Ovary (tissue), 9 donors: ENCODE measurements around the gene GPRIN2. TPM values are rescaled to one million over a fixed set of nuclear protein-coding genes. Genes with fewer than 3 reads are reported as not detected.
"Not testable (repeated sequence)": the region's sequence is repeated elsewhere in the genome, so short reads cannot be mapped to it uniquely, and the experiment has no call there.

Experiments
- DNase-seq, 5 donors: peaks; one replicate each; pipeline ENCODE4 v3.0.0-alpha.2; 2019 to 2020
- H3K27ac ChIP-seq, 2 donors: fragments of 200-600 bp; one replicate each; pipeline versions ENCODE4 v1.5.1 to v1.8.0; 2019 to 2022
- H3K27me3 ChIP-seq: fragments of 200-600 bp; one replicate; pipeline ENCODE4 v1.8.0; 2022
- H3K36me3 ChIP-seq: fragments of 200-600 bp; sonication (generic); one replicate; pipeline ENCODE4 v1.5.1; 2019
- H3K4me1 ChIP-seq: one replicate; pipeline ENCODE4 v1.8.1; 2013; ENCODE audit warnings: mild to moderate bottlenecking, moderate library complexity; ENCODE audit not compliant: insufficient read depth
- H3K4me3 ChIP-seq: fragments of 200-600 bp; sonication (generic); one replicate; pipeline ENCODE4 v1.5.1; 2017
- H3K9me3 ChIP-seq, 2 donors: fragments of 200-600 bp in 1 of 2; sonication (generic) in 1 of 2; one replicate each; pipeline versions ENCODE4 v1.5.1 to v1.8.1; 2013 to 2019; ENCODE audit warnings: mild to moderate bottlenecking in 1 of 2, moderate library complexity in 1 of 2
- EP300 ChIP-seq: sonication (generic); formaldehyde crosslinking; IDR thresholded peaks from one replicate; pipeline ENCODE4 v1.6.1; 2017; ENCODE audit warnings: antibody characterized with exemption
- POLR2A ChIP-seq: fragments of 450-650 bp; IDR thresholded peaks from one replicate; pipeline ENCODE4 v1.6.1; 2017; ENCODE audit warnings: antibody characterized with exemption, mild to moderate bottlenecking, moderate library complexity
- WGBS, 3 donors: extraction: QIAGEN DNeasy Blood & Tissue Kit in 1 of 3; methylation state at CpG; one replicate each; pipeline versions ENCODE4 v1.1.5 to v1.1.7; 2013 to 2017; 5-methylcytosine and 5-hydroxymethylcytosine counted together
- intact Hi-C, 4 donors: fragments of 100-400 bp; cut with DNase I; formaldehyde crosslinking; loops; one replicate each; pipeline versions ENCODE4 v1.11.0 to v1.15.1; 2022 to 2023
- polyA plus RNA-seq, 2 donors: library from polyadenylated mRNA; stranded (reverse); fragments of 200-250 nt in 1 of 2; fragments of 350-450 nt in 1 of 2; fragmentation: Illumina TruSeq in 1 of 2; extraction: RNeasy Lipid Tissue Mini Kit (QIAGEN cat#74804) in 1 of 2; gene quantifications; one replicate each; pipeline ENCODE4 v1.2.3, GENCODE V29; 2013 to 2014
- total RNA-seq, 7 donors: library from RNA; depleted of rRNA in 2 of 7; stranded (reverse); fragments of >200 nt in 2 of 7; fragmentation: NEBNext Ultra II Directional in 3 of 7; extraction: Animal tissue kit (Norgen Biotek cat#: 25700) in 3 of 7; gene quantifications; one replicate each; pipeline versions ENCODE4 v1.1.0 to v1.2.4, GENCODE V29; 2016 to 2023
- TF ChIP-seq, protein P1 (sequence below), 3 donors: fragments of 450-650 bp in 2 of 3; fragments of 200-600 bp in 1 of 3; IDR thresholded peaks; one replicate each; pipeline versions ENCODE4 v1.5.1 to v1.8.0; 2016 to 2022; ENCODE audit warnings: antibody characterized with exemption in 3 of 3, mild to moderate bottlenecking in 1 of 3
- donor health status: DM: no; HTN: no; CAD: no; lungs with moderate emphysema.
- donor health status: DM: no; HTN: no; CAD: no.
- donor health status: Bipolar disorder and iron deficiency.
- donor health status: DM: yes; HTN: yes; CAD: no.
- donor health status: DM: no; HTN: no; CAD: no.
- donor health status: DM: yes; HTN: yes; CAD: no.

Gene GPRIN2
- total and polyA plus RNA-seq, 9 donors, result 0.22 to 2.4 (median 0.61) TPM; not detected in 4

- Histone ChIP-seq H3K4me1 (peaks cover 3% of the 10 kb centered on the region), H3K9me3 (no peaks in the 10 kb centered on the region), H3K4me3 (no peak overlapping the region), H3K27ac (no peak overlapping the region), H3K36me3 (no peaks in the 10 kb centered on the region), H3K27me3 (no peaks in the 10 kb centered on the region)
- peak in 2 of 5 donors; percentile 6 to 19 for DNase-seq
- TF ChIP-seq, protein P1, sequence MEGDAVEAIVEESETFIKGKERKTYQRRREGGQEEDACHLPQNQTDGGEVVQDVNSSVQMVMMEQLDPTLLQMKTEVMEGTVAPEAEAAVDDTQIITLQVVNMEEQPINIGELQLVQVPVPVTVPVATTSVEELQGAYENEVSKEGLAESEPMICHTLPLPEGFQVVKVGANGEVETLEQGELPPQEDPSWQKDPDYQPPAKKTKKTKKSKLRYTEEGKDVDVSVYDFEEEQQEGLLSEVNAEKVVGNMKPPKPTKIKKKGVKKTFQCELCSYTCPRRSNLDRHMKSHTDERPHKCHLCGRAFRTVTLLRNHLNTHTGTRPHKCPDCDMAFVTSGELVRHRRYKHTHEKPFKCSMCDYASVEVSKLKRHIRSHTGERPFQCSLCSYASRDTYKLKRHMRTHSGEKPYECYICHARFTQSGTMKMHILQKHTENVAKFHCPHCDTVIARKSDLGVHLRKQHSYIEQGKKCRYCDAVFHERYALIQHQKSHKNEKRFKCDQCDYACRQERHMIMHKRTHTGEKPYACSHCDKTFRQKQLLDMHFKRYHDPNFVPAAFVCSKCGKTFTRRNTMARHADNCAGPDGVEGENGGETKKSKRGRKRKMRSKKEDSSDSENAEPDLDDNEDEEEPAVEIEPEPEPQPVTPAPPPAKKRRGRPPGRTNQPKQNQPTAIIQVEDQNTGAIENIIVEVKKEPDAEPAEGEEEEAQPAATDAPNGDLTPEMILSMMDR (IDR thresholded peaks at IDR 0.05), result no peak
- TF ChIP-seq EP300, result no peak
- TF ChIP-seq POLR2A, result no peak
- intact Hi-C loops, result no loop called here
- WGBS, 3 donors, result 79 to 88% (median 87%) methylated on average over 6 of the region's 6 CpGs
Measured at GRCh38 chr10:46534828-46535524, 21.5 kb downstream of the GPRIN2 start.

DNA sequence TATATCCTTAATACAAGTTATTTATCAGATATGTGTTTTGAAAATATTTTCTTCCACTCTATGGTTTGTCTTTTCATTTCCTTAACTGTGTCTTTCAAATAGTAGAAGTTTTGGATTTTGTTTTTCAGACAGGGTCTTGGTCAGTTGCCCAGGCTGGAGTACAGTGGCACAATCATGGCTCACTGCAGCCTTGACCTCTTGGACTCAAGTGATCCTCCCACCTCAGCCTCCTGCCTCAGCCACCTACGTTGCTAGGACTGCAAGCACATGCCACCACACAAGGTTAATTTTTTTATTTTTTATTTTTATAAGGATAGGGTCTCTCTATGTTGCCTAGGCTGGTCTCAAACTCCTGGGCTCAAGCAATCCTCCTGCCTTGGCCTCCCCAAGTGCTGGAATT is 24.2 kb downstream of the GPRIN2 start:
- peak in 2 of 5 donors; percentile 9 to 15 for DNase-seq
- H3K4me1 ChIP-seq, H3K27ac ChIP-seq, intact Hi-C loops, H3K4me3 ChIP-seq, H3K9me3 ChIP-seq, H3K27me3 ChIP-seq, H3K36me3 ChIP-seq: not testable (repeated sequence)
- WGBS, 3 donors, result 16 to 41% (median 28%) methylated on average over 1 of the region's 1 CpG

DNA sequence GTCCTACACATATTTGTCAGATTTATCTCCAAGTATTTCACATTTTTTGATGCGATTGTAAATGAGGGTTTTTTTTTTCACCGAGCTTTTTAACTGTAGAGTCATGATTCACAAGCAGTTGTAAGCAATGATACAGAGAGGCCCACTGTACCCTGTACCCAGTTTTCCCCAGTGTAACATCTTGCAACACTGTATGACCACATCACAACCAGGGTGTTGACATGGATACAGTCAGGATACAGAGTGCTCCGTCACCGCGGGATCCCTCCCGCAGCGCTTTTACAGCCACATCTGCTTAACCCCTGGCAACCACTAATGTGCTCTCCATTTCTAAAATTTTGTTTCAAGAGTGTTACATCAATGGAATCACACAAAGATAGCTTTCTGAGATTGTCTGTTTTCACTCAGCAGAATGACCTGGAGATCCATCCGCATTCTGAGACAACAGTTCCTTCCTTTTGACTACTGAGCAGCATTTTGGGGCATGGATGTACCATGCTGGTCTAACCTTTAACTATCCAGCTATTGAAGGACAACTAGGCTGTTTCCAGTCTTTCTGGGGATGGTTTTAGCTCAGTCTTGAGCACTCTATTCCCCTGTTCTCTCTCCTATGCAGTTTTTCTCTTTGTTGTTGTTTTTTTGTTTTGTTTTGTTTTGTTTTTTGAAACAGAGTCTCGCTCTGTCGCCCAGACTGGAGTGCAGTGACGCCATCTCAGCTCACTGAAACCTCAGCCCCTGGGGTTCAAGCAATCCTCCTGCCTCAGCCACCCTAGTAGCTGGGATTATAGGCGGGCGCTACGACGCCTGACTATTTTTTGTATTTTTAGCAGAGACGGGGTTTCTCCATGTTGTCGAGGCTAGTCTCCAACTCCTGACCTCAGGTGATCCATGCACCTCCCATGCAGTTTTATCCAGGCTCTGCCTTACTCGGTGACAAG is 25.9 kb downstream of the GPRIN2 start:
- H3K27ac ChIP-seq, result no peak overlapping the region
- no peaks in the 10 kb centered on the region for H3K9me3 ChIP-seq
- intact Hi-C loops, result no loop called here
- peak in 2 of 5 donors; percentile 5 to 18 for DNase-seq
- H3K27me3 ChIP-seq, result no peaks in the 10 kb centered on the region
- H3K4me3 ChIP-seq, result no peak overlapping the region
- H3K36me3 ChIP-seq, result no peaks in the 10 kb centered on the region
- TF ChIP-seq POLR2A (no peak), EP300 (no peak)
- TF ChIP-seq, protein P1 (IDR thresholded peaks at IDR 0.05), result no peak
- no peaks in the 10 kb centered on the region for H3K4me1 ChIP-seq
- WGBS, 3 donors, result 87 to 89% (median 89%) methylated on average over 18 of the region's 18 CpGs

- peak in 1 of 5 donors; percentile 3 for DNase-seq
- intact Hi-C loops, result not testable (repeated sequence)
Measured at GRCh38 chr10:46529742-46530141, 26.7 kb downstream of the GPRIN2 start.

DNA sequence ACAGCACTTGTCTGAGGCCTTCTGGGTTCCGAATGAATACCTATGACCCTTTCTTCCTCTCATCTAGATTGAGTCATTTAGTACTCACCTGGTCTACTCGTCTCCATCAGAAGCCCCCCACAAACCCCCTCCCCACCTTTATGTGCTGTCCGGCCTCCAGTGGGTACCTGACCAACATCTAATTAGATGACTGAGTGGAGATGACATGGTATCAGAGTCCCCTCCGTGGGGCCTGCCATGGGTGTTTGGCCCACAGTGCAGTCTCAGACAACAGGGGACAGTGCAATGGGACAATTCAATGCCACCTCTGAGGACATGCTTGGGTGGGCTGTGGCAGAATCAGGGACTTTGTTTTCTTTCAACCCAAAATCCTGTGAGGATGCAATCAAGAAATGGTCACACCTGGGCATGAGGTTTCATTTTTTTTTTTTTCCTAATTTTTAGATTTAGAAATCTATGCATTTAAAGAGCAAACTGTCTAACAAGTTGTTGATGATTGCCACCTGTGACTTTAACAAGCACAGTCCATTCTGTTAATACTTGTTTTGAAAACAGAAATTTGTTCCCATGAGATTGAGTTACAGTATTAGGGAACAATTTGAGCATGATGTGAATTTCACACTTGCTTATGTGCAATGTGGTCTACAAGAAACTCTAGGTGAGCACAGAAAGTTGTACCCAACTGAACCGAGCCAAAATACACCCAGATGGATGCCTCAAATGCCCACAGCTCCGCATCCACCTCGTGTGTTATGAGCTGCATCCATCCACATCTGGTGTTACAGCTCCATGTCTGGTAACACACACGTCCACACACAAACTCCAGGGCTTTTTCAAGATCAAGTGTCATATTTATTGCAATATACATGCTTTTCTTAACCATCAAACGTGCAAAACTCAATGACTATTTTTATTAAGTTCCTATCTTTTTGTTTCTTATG is 27.5 kb downstream of the GPRIN2 start:
- Histone ChIP-seq H3K36me3 (no peaks in the 10 kb centered on the region), H3K9me3 (no peaks in the 10 kb centered on the region), H3K27ac (no peak overlapping the region), H3K4me1 (peaks cover 6% of the 10 kb centered on the region), H3K27me3 (no peaks in the 10 kb centered on the region), H3K4me3 (no peak overlapping the region)
- TF ChIP-seq POLR2A, result no peak
- TF ChIP-seq EP300, result no peak
- TF ChIP-seq, protein P1 (IDR thresholded peaks at IDR 0.05), result no peak
- peak in 2 of 5 donors; percentile 6 to 25 for DNase-seq
- intact Hi-C loops, result no loop called here
- WGBS, 3 donors, result 85 to 86% (median 86%) methylated on average over 9 of the region's 9 CpGs

More at GRCh38 chr10:46529742-46530141, 26.7 kb downstream of the GPRIN2 start:
- H3K36me3 ChIP-seq, H3K9me3 ChIP-seq, H3K27me3 ChIP-seq, H3K4me3 ChIP-seq, H3K27ac ChIP-seq, H3K4me1 ChIP-seq: not testable (repeated sequence)
- 87 to 89% (median 88%) methylated on average over 7 of the region's 7 CpGs for WGBS, 3 donors
